ENCODE results near the gene ENTR1.

The ENTR1 gene

GRCh38 chr9:136441681-136442245 is 31.3 kb upstream of the ENTR1 start:
- peaks cover 22% of the 10 kb centered on the region for H3K4me1 ChIP-seq (ENCODE audit: control insufficient read depth, low read length)
- H3K9me2 ChIP-seq (replicated peaks; ENCODE audit: control insufficient read depth, low read length) = no peaks in the 10 kb centered on the region
- H3K4me2 ChIP-seq (ENCODE audit: low read length) = no peak overlapping the region
- no peak overlapping the region for H3K4me3 ChIP-seq (ENCODE audit: low read length)
- peaks cover 14% of the 10 kb centered on the region; the same call in 1 of the 2 replicates for H4K20me1 ChIP-seq (ENCODE audit: control insufficient read depth, insufficient read depth, low read depth, low read length)
- H3K36me3 ChIP-seq (ENCODE audit: control insufficient read depth, low read length) = peaks cover 56% of the 10 kb centered on the region
- peaks cover 28% of the 10 kb centered on the region for H3K79me2 ChIP-seq (ENCODE audit: control insufficient read depth, low read length)
- H3K9me3 ChIP-seq (ENCODE audit: control insufficient read depth, insufficient read depth, low read length) = no peaks in the 10 kb centered on the region
- H3K27me3 ChIP-seq (ENCODE audit: control insufficient read depth, low read length) = no peaks in the 10 kb centered on the region
- H3F3A ChIP-seq (ENCODE audit: control insufficient read depth, insufficient read depth) = peaks cover 9% of the 10 kb centered on the region; the same call in 1 of the 2 replicates
- H3K27ac ChIP-seq (ENCODE audit: low read depth, low read length) = no peak overlapping the region
- TF ChIP-seq EZH2phosphoT487 (IDR thresholded peaks at IDR 0.05; ENCODE audit: borderline replicate concordance, low read length) (no peak), CTCF (IDR thresholded peaks at IDR 0.05; ENCODE audit: low read depth, low read length, poor library complexity, severe bottlenecking) (no peak)

GRCh38 chr9:136441191-136441680 is 30.8 kb upstream of the ENTR1 start:
- TF ChIP-seq CTCF (IDR thresholded peaks at IDR 0.05; ENCODE audit: low read depth, low read length, poor library complexity, severe bottlenecking) (no peak), EZH2phosphoT487 (IDR thresholded peaks at IDR 0.05; ENCODE audit: borderline replicate concordance, low read length) (no peak)
- peaks cover 57% of the 10 kb centered on the region for H3K36me3 ChIP-seq (ENCODE audit: control insufficient read depth, low read length)
- H4K20me1 ChIP-seq (ENCODE audit: control insufficient read depth, insufficient read depth, low read depth, low read length) = peaks cover 18% of the 10 kb centered on the region; the same call in 1 of the 2 replicates
- peaks cover 9% of the 10 kb centered on the region; the same call in 1 of the 2 replicates for H3F3A ChIP-seq (ENCODE audit: control insufficient read depth, insufficient read depth)
- peaks cover 27% of the 10 kb centered on the region for H3K4me1 ChIP-seq (ENCODE audit: control insufficient read depth, low read length)
- H3K27me3 ChIP-seq (ENCODE audit: control insufficient read depth, low read length) = no peaks in the 10 kb centered on the region
- no peaks in the 10 kb centered on the region for H3K9me2 ChIP-seq (replicated peaks; ENCODE audit: control insufficient read depth, low read length)
- no peak overlapping the region for H3K4me3 ChIP-seq (ENCODE audit: low read length)
- no peak overlapping the region for H3K27ac ChIP-seq (ENCODE audit: low read depth, low read length)
- no peak overlapping the region for H3K4me2 ChIP-seq (ENCODE audit: low read length)
- no peaks in the 10 kb centered on the region for H3K9me3 ChIP-seq (ENCODE audit: control insufficient read depth, insufficient read depth, low read length)
- H3K79me2 ChIP-seq (ENCODE audit: control insufficient read depth, low read length) = peaks cover 33% of the 10 kb centered on the region

- Histone ChIP-seq H3K9me3 (ENCODE audit: control insufficient read depth, insufficient read depth, low read length) (no peaks in the 10 kb centered on the region), H3K27me3 (ENCODE audit: control insufficient read depth, low read length) (no peaks in the 10 kb centered on the region), H3K36me3 (ENCODE audit: control insufficient read depth, low read length) (peaks cover 47% of the 10 kb centered on the region), H3K4me1 (ENCODE audit: control insufficient read depth, low read length) (peaks cover 27% of the 10 kb centered on the region), H3F3A (ENCODE audit: control insufficient read depth, insufficient read depth) (peaks cover 9% of the 10 kb centered on the region; the same call in 1 of the 2 replicates), H3K79me2 (ENCODE audit: control insufficient read depth, low read length) (peaks cover 48% of the 10 kb centered on the region), H3K9me2 (replicated peaks; ENCODE audit: control insufficient read depth, low read length) (no peaks in the 10 kb centered on the region), H4K20me1 (ENCODE audit: control insufficient read depth, insufficient read depth, low read depth, low read length) (peaks cover 18% of the 10 kb centered on the region; the same call in 1 of the 2 replicates), H3K4me2 (ENCODE audit: low read length) (peak within 1 kb of the TSS; percentile 83), H3K4me3 (ENCODE audit: low read length) (peak within 1 kb of the TSS; percentile 94), H3K27ac (ENCODE audit: low read depth, low read length) (peak within 1 kb of the TSS; percentile 30)
- no peak for TF ChIP-seq CTCF (IDR thresholded peaks at IDR 0.05; ENCODE audit: low read depth, low read length, poor library complexity, severe bottlenecking)
- TF ChIP-seq EZH2phosphoT487 (IDR thresholded peaks at IDR 0.05; ENCODE audit: borderline replicate concordance, low read length) = no peak
Observed at GRCh38 chr9:136439481-136440408, 29.3 kb upstream of the ENTR1 start, which contains the start of gene INPP5E. TSS of gene INPP5E (minus strand) at chr9:136439845. CDS start at chr9:136439419, 426 bp downstream.

Data from DOHH2 (cell line).